Lower leg skin (tissue), 4 donors: Measurements from ENCODE around the gene VEGFC. TPM values are rescaled to one million over a fixed set of nuclear protein-coding genes. Genes with fewer than 3 reads are reported as not detected.

Experiments used
- DNase-seq, 2 donors: peaks; one replicate each; pipeline ENCODE4 v3.0.0-alpha.2; 2019; ENCODE audit warnings: low spot score in 2 of 2
- H3K4me3 ChIP-seq: fragments of 200-600 bp; sonication (generic); 2 replicates; pipeline ENCODE4 v1.5.1; 2017; ENCODE audit warnings: mild to moderate bottlenecking, low read depth; ENCODE audit not compliant: poor library complexity, severe bottlenecking
- CTCF ChIP-seq, 3 donors: fragments of 450-650 bp; IDR thresholded peaks; one replicate each; pipeline ENCODE4 v1.5.1; 2016; ENCODE audit warnings: antibody characterized with exemption in 3 of 3, mild to moderate bottlenecking in 3 of 3, moderate library complexity in 2 of 3
- POLR2A ChIP-seq, 2 donors: fragments of 450-650 bp; IDR thresholded peaks; one replicate each; pipeline ENCODE4 v1.6.1; 2016 to 2017; ENCODE audit warnings: antibody characterized with exemption in 2 of 2, mild to moderate bottlenecking in 1 of 2, moderate library complexity in 1 of 2
- WGBS, 2 donors: methylation state at CpG; one replicate each; pipeline ENCODE4 v1.1.5; 2018; 5-methylcytosine and 5-hydroxymethylcytosine counted together
- intact Hi-C: fragments of 100-400 bp; cut with DNase I; formaldehyde crosslinking; loops from one replicate; pipeline ENCODE4 v1.15.0; 2023; ENCODE audit warnings: low total_unique reads
- total RNA-seq, 4 donors: library from RNA; depleted of rRNA; stranded (reverse); fragments of >200 nt; gene quantifications; one replicate each; pipeline ENCODE4 v1.1.0, GENCODE V29; 2016

Gene VEGFC
- total RNA-seq, 4 donors from 2014 or later: 1.4 to 6.1 (median 3.2) TPM

- no peak for TF ChIP-seq CTCF (IDR thresholded peaks at IDR 0.05)
- no peak for TF ChIP-seq POLR2A (IDR thresholded peaks at IDR 0.05)
- no peak for DNase-seq
- intact Hi-C loops: no loop called here
- no peak overlapping the region for H3K4me3 ChIP-seq
- 60 to 86% methylated on average over 2 of the region's 2 CpGs for WGBS, 2 donors
Measured at GRCh38 chr4:176824645-176825366, 32.1 kb upstream of the VEGFC start.

GRCh38 chr4:176818531-176818930 is 25.8 kb upstream of the VEGFC start:
- no peak overlapping the region for H3K4me3 ChIP-seq
- WGBS, 2 donors: 29 to 34% methylated on average over 1 of the region's 1 CpG
- DNase-seq: no peak
- intact Hi-C loops: no loop called here
- TF ChIP-seq CTCF (IDR thresholded peaks at IDR 0.05) (no peak), POLR2A (IDR thresholded peaks at IDR 0.05) (no peak)

GRCh38 chr4:176817204-176817603 is 24.5 kb upstream of the VEGFC start:
- intact Hi-C loops: no loop called here
- no peak for DNase-seq
- WGBS, 2 donors: 88 to 92% methylated on average over 2 of the region's 2 CpGs

GRCh38 chr4:176814770-176815169 is 22.0 kb upstream of the VEGFC start:
- DNase-seq: no peak
- WGBS, 2 donors: 65 to 72% methylated on average over 6 of the region's 6 CpGs
- intact Hi-C loops: no loop called here
- no peak for TF ChIP-seq POLR2A (IDR thresholded peaks at IDR 0.05)
- TF ChIP-seq CTCF (IDR thresholded peaks at IDR 0.05): no peak
- H3K4me3 ChIP-seq: no peak overlapping the region

More at GRCh38 chr4:176817204-176817603, 24.5 kb upstream of the VEGFC start:
- no peak overlapping the region for H3K4me3 ChIP-seq
- TF ChIP-seq POLR2A (IDR thresholded peaks at IDR 0.05) (no peak), CTCF (IDR thresholded peaks at IDR 0.05) (no peak)

GRCh38 chr4:176810481-176811249 is 17.9 kb upstream of the VEGFC start:
- WGBS, 2 donors: 46 to 48% methylated on average over 3 of the region's 3 CpGs
- no peak overlapping the region for H3K4me3 ChIP-seq
- DNase-seq: no peak
- intact Hi-C loops: no loop called here
- TF ChIP-seq CTCF (IDR thresholded peaks at IDR 0.05) (no peak), POLR2A (IDR thresholded peaks at IDR 0.05) (no peak)
